Superior temporal gyrus (tissue), 1 donor: ENCODE measurements around the gene RAB6A.
A peak's percentile ranks its signal among the peaks of the same experiment; 100 is the strongest.
"Not testable (repeated sequence)": the region's sequence is repeated elsewhere in the genome, so short reads cannot be mapped to it uniquely, and the experiment has no call there.

ENCODE experiments used
- DNase-seq: peaks from one replicate; pipeline ENCODE4 v3.0.0-alpha.2; 2016; ENCODE audit errors: extremely low spot score

Gene RAB6A

DNA sequence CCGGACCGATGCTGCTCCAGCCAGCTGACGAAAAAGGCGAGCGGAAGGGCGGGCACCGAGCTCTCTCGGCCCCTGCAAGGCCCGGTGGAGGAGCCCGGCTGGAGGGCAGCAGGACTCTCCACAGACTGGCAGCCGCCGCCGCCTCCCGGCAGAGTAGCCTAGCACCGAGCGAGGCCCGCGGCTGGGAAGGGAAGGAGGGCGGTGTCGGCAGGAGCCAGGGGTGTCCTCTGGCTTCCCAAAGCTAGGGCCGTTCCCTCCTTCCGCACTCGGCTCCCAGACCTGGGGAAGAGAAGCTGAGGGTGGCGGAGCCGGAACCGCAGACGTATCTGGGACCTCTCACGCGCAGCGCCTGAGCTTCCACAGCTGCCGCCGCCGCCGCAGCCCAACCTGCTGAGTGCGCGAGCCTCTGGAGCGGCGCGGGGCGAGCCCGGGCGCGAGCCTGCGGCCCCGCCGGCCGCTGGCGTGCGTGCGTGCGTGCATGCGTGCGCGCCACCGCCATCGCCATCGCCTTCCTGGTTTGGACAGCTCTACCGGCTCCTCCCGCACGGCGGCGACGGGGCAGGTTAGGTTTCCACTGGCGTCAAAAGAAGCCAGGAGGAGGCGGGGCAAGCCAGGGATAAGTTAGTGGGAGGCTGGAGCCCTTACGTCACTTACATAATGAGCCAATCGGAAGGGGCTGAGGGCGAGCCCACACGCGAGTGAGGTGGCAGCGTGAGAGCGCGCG lies at the start of gene RAB6A:
TSS of gene RAB6A (minus strand) at position 396 of the 724 bp plus-strand sequence. CDS start 439 bp downstream, outside the sequence.
- peak; percentile 100 for DNase-seq

DNA sequence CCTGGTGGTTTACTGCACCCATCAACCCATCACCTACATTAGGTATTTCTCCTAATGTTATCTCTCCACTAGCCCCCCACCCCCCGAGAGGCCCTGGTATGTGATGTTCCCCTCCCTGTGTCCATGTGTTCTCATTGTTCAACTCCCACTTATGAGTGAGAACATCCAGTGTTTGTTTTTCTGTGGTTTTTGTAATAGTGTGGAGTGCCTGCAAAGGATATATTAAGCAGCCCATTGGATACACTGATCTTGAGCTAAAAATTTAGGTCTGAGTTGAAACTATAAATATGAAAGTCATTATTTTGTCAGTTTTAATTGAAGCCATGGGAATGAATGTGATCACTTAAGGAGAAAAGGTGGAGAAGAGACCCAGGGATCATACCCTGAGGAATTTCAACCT lies 49.8 kb upstream of the RAB6A start:
- DNase-seq: no peak

DNA sequence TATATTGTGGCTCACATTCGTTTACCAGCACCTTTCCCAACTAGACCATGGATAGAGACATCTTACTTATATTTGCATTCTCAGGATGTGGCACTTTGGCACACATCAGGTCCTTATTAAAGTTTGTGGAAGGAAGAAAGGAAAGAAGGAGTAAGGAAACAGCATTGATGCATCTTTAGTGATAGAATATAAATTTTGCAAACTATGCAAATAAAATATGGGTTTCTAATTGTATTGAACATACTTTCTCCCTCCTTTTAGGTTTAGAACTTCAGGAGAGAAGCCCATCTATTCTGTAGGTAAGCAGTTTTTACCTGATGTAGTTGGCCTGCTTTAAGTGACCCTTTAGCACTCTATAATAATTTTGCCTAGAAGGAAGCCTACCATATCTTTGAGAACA lies 47.2 kb upstream of the RAB6A start:
- no peak for DNase-seq

DNA sequence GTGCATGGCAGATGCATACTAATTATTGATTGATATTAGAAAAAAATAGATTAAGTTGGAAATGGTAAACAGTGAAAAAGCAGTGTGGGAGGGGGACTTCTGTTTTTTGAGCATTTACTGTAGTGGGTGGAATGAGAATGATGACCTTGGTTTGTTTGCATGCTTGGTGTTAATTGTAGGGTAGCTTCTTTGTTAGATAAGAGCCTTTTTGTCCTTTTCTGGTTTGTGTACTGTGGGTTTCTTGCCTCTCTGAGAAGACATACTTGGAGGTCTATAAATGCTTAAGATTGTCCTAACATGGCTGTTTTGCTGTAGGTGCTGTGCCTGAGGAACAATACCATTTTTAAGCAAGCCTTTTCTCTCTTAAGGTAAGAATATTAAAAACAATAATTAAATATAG lies 43.8 kb upstream of the RAB6A start:
- no peak for DNase-seq

DNA sequence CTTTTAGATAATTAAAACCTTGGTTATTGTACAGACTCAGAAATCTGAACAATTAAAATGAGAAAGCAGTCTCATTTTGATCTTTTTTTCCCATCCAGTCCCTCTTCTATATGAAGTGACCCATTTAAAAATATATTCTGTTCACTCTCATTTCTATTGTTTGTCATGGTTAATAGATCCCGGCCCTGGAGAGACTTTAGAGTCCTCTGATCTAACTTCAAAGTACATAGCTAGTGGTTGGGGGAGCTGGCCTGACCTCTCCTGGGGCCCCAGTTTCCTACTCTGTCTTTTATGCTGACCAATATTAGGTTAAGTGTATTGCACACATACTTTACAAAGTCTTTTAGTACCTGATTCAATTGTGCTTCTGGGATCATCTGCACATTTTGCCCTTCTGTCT lies 40.3 kb upstream of the RAB6A start:
- DNase-seq: no peak

DNA sequence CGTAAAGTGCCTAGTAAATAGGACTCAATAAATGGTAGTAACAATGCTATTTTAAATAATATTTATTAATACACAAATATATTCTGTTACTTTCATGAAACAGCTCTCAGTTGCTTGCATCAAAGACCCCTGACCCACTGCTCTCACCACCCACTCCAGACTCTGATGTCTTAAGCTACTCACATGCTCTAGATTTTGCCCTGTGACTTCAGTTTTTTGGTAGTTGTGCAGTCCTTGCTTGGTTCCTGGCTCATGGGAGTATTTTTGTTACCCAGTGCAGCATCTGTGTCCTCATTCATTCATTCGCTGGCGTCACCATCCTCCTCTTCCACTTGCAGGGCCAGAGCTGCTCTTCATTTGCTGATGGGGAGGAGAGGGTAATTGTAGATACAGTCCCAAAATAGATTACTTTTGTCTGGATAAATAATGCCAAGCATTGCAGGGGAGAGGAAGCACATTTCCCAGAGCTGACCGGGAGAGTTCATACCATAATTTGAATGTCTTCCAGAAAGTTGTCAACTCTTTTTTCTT lies 39.5 kb upstream of the RAB6A start:
- DNase-seq: no peak

DNA sequence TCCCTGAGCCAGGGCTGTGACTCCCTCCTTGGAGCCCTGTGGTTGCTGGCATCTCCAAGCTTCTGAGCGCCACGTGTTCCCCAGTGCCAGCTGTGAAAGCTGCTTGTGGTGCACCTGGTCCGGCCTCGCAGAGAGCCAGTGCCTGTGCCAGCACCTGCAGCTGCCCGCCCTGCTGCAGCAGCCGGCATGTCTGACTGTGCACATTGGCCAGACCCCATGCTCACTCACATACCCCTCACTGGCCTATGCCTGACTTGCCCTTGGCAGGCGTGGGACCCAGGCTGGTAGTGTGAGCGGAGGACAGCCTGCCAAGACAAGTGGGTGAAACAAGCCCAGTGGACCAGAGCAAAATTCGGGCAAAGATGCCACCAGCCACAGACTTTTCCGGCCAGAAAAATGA lies 36.6 kb upstream of the RAB6A start:
- DNase-seq: peak; percentile 63

DNA sequence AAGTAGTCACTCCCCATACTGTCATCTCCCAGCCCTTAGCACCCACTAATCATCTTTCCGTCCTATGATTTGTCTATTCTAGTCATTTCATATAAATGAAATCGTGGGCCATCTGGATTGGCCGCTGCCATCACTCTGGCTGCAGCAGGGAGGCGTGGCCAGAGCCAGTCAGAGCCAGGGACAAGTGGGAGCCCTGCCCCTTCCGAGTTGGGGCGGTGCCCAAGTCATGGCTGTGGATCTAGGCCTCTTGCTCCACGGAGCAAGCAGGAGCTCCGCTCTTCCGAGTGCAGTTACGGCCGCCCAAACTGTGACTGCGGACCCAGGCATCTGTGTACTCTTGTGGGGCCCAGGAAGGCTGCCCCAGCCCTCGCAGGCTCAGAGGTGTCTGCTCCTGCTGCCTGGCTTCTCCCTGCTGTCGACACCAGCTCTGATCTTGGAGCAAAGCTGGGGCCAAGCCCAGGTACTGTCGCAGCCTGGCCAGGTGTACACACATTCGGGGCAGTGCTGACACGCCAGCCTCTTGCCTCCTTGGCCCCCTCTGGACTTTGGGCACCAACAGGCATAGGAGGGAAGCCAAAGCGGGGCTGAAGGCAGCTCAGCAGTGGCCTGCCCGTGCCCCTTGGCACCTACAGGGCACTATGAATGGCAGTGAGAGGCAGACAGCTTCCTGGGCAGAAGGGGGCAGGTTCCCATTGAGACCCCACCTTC lies 35.2 kb upstream of the RAB6A start:
- DNase-seq: peak; percentile 92

DNA sequence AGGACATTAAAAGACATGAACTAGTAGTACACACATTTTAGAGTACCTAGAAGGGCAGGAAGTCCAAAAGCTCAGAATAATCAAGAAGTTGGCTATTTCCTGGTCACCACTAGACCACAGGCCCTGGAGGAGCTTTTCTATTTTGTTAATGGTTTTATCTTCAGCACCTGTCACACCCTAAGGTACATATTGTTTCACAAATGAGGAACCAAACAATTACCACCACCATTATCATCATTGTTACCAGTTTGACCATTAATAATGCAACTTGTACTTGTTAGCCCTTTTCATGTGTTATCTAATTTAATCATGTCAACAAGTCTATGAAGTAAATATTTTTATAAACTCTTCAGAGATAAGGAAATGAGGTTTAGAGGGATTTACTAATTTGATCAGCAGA lies 31.7 kb upstream of the RAB6A start:
- no peak for DNase-seq

DNA sequence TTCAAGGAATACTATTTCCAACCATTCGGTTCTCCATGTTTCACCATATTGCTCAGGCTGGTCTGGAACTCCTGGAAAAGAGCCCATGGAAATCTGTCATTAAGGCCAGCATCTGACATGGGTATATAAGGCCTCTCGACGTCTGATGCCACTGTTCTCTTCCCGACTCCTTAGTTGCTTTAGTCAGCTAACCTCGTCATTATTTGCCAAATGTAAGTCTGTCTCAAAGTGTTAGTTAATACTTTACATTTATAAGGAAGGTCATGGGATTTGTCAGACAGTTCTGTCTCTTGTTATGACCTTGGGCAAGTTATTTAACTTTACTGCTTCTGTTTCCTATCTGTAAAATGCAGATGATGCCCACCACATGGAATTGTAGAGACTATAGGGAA lies 28.4 kb upstream of the RAB6A start:
- DNase-seq: no peak

DNA sequence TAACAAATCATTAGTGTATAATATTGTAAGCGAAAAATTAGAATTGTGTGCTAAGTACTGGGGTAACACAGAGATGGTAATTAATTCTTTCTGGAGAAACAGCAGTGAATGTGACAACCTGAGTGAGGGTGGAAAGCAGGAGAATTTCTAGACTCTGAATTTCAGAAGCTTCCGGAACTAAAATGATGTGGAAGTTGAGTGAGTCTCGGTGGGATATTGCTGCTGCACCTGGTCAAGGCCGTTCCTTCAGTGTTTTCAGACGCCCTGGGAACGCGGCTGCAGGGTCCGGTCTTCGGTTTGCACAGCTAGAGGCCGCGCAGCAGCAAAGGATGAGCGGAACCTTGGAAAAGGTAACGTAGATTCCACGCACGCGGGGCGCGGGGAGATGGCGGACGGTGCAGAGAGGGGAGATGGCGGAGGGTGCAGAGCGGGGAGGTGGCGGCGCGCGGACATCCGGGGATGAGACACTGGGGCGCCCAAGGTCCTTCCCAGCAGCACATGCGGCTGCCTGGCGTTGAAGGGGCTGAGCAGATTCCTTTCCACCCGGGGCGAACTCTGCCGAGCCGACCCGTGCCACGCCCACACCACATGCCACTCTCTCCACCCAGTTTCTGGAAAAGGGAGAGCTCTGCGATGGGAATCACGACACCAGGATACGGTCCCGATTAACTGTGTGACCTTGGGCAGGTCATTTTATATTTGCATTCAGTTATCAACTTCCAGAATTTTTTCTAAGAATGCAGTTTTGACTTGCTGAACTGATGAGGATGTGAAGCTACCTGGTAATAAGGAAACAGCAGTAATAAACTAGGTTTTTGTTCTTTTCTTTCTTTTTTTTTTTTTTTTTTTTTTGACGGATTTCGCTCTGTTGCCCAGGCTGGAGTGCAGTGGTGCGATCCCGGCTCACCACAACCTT lies 27.0 kb upstream of the RAB6A start, which contains the start of gene MRPL48:
TSS of gene MRPL48 (plus strand) at position 232 of the 916 bp plus-strand sequence. CDS start at position 330, 98 bp downstream.
- DNase-seq: peak; percentile 92

DNA sequence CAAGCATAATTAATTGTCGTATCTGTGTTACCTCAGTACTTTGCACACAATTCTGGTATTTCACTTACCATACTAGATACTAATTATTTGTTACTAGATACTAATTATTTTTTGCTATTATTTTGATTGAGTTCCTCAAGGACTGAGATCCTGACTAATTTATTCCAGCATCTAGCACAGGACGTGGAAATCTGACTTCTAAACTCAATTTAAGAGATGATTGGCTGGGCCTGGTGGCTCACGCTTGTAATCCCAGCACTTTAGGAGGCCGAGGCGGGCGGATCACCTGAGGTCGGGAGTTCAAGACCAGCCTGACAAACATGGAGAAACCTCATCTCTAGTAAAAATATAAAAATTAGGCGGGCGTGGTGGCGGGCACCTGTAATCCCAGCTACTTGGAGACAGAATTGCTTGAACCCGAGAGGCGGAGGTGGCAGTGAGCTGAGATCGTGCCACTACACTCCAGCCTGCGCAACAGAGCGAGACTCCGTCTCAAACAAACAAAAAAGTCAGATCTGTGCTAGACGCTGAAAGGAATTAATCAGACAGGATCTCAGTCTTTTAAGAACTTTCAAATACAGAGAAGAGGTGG lies 26.3 kb upstream of the RAB6A start:
- DNase-seq: no peak

DNA sequence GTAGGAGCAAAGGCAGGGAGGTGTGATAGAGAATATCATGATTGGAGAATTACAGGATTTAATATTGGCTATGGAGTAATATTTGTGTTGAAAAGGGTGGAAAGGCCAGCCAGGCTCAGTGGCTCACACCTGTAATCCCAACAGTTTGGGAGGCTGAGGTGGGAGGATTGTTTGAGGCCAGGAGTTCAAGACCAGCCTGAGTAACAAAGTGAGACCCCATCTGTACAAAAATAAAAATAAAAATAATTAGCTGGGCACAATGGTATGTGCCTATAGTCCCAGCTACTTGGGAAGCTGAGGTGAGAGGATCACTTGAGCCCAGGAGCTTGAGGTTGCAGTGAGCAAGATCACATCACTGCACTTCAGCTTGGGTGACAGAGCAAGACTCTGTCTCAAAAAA lies 24.6 kb upstream of the RAB6A start:
- DNase-seq: not testable (repeated sequence)

DNA sequence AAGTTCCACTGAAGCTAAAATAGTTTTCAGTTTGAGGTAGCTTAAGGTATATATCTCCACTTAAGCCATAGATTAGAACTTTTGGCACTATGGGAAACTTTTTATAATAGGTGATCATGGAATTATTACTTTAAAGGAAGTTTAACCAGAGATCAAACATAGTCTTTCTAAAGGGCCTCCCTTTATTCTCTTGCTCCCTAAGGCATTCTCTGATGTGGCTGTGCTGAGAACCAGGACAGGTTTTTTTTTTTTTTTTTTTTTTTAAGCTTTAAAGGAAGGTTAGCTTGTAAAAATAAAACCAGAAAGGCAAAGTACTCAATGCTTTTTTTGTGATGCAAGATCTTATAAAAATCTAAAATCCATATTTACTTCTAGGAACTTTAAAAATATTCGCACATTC lies 23.9 kb upstream of the RAB6A start:
- no peak for DNase-seq

DNA sequence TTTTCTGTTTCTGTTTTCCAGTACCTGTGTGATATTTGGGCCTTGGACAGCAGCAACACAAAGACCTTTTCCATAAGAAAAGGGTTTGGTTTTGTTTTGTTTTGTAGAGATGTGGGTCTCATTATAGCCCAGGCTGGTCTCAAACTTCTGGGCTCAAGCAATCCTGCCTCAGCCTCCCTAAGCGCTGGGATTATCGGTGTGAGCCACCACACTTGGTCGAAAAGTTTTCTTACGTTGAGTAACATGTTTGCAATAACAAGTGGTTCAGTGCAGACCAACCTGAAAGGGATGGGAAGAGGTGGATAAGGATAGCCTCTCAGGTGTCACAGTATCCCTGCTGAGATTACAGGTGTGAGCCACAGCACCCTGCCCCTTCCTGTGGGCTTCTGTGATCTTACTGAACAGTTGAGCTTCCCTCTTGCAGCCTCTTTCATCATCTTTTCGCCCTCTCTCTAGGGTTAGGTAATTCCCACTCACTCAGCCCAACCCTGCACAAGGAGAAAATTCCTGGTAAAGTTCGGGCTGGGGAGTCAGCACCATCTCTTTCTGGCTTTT lies 23.3 kb upstream of the RAB6A start:
- DNase-seq: no peak

DNA sequence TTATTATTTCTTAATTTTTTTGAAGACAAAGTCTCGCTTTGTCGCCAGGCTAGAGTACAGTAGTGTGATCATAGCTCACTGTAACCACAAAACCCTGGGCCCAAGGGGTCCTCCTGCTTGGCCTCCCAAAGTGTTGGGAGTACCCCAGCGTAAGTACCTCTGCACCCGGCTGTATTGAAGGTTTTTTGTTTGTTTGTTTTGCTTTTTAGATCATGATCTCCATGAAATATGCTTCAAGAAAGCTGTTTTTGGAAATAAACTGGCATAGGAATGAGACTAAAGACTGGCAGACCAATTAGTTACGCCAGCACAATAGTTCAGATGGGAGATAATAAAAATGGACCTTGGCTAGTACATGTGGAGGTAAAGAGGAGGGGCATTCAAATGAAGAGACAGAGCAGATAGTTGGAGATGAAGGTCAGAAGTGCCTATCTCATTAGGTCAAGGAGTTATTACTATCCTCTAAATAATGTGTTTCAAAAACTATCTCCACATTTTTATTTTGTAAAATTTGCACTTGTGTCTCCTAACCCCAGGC lies 22.7 kb upstream of the RAB6A start:
- no peak for DNase-seq

DNA sequence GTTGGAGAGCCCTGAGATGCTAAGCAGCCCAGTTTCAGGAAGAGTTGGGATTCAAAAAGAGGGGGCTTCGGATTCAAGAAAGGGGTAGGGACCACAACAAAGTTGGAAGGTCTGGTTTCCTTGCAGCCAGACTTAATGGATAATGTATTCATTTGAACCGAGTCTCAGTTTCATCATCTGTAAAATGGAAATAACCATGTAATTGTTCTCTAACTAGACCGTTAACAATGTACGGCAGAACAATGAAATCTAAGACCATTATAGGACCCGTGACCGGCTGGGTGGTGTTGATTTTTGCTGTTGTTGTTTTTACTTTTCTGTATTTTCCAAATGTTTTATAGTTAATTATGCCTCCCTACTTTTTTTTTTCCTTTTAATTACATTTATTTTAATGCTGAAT lies 20.4 kb upstream of the RAB6A start:
- no peak for DNase-seq

DNA sequence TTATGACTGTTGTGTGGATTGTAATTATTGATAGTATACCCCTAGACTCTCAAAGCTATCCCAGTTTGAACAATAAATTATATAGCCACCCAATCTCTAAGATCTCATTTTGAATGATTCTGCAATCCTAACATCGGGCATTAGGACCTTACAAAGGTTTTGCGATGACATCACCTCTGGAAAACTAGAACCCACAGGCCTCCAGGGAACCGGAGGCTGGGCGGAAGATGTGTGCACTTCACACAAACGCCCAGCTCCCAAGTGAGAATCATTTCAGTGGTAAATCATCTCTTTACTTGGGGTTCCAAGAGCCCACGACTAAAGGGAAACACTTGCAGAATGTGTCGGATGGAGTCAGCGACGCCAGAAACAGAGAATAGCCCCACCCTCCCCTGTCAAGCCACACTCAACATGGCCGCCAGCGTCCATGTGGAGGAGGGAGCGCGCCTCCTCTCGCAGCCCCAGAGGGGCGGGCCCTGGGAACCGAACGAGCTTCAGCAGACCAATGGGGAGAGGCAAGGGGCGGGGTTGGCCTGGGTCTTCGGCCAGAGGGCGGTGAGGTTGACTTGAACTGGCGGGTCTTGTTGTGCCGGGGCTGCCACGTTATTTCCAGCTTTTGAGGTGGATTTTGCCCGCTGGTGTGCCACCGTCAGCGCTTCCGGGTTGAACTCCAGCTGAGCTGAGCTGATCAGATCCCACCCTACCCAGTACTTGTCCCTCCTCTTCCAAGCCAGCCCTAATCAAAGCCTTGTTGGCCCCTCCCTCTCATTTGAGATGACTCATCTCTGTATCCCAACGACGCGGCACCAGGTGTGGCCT lies 18.4 kb upstream of the RAB6A start:
- DNase-seq: peak; percentile 98

DNA sequence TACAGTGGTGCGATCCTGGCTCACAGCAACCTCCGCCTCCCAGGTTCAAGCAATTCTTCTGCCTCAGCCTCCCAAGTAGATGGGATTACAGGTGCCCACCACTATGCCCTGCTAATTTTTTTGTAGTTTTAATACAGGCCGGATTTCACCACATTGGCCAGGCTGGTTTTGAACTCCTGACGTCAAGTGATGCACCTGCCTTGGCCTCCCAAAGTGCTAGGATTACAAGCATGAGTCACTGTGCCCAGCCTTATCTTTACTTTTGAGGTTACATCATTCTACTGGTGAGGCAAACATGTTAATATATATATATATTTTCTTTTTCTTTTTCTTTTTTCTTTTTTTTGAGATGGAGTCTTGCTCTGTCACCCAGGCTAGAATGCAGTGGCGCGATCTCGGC lies 9.9 kb upstream of the RAB6A start:
- not testable (repeated sequence) for DNase-seq

DNA sequence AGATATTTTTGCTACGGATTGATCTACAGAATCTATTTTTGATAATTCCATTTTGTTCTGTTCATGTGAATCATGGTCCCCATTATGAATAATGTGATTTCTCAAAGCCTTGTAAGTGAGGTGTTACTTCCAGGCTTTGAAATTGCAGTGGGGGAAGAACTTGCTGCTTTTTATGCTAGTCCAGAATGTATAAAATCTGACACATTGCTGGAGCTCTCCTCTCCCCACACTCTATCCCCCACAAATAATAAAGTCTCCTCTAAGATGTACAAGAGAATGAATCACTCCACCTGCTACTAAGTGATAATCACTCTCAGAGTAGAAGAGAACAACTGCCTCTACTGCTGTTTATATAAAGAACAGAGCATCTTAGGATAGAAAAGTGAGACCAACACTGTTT lies 5.9 kb upstream of the RAB6A start:
- peak; percentile 37 for DNase-seq
